Naive B cell (primary cell): ENCODE results near the gene KIF1A. TPM values are rescaled to one million over a fixed set of nuclear protein-coding genes. Genes with fewer than 3 reads are reported as not detected.
"Not testable (repeated sequence)": the region's sequence is repeated elsewhere in the genome, so short reads cannot be mapped to it uniquely, and the experiment has no call there.

Source experiments
- ATAC-seq, 2 donors: fragments of 150-1000 bp; cut with Tn5 transposase; 2 replicates each; pipeline ENCODE4 v1.10.0; 2021; ENCODE audit warnings: low read depth in 2 of 2, mild to moderate bottlenecking in 2 of 2, moderate library complexity in 2 of 2
- DNase-seq: peaks from one replicate; pipeline ENCODE4 v3.0.0; 2022
- H3K27ac Mint-ChIP-seq, 6 donors: one replicate each; pipeline ENCODE4 v1.8.0; 2020 to 2022; ENCODE audit warnings: mild to moderate bottlenecking in 6 of 6, mixed read lengths in 6 of 6, moderate library complexity in 5 of 6, inconsistent platforms in 2 of 6
- H3K27me3 Mint-ChIP-seq, 3 donors: one replicate each; pipeline ENCODE4 v1.8.0; 2021 to 2022; ENCODE audit warnings: mixed read lengths in 3 of 3, mild to moderate bottlenecking in 1 of 3
- H3K36me3 Mint-ChIP-seq, 2 donors: one replicate each; pipeline ENCODE4 v1.8.0; 2020 to 2022; ENCODE audit warnings: mixed read lengths in 2 of 2, inconsistent platforms in 1 of 2, mild to moderate bottlenecking in 1 of 2
- H3K4me1 Mint-ChIP-seq, 3 donors: one replicate each; pipeline ENCODE4 v1.8.0; 2020 to 2022; ENCODE audit warnings: mixed read lengths in 3 of 3, inconsistent platforms in 1 of 3, mild to moderate bottlenecking in 1 of 3, moderate library complexity in 1 of 3
- H3K4me3 Mint-ChIP-seq, 8 donors: one replicate each; pipeline ENCODE4 v1.8.0; 2020 to 2022; ENCODE audit warnings: mild to moderate bottlenecking in 8 of 8, mixed read lengths in 8 of 8, moderate library complexity in 8 of 8, inconsistent platforms in 2 of 8
- H3K9me3 Mint-ChIP-seq, 7 donors: one replicate each; pipeline ENCODE4 v1.8.0; 2020 to 2022; ENCODE audit warnings: mixed read lengths in 7 of 7, mild to moderate bottlenecking in 5 of 7, inconsistent platforms in 2 of 7, moderate library complexity in 1 of 7
- polyA plus RNA-seq, 6 donors: library from polyadenylated mRNA; unstranded; fragments of 300-500 nt; fragmentation: Illumina TruSeq; gene quantifications; one replicate each; pipeline ENCODE4 v1.2.3, GENCODE V29; 2021; ENCODE audit warnings: low read depth in 6 of 6

KIF1A gene
- polyA plus RNA-seq, 6 donors from 2014 or later = not detected

DNA sequence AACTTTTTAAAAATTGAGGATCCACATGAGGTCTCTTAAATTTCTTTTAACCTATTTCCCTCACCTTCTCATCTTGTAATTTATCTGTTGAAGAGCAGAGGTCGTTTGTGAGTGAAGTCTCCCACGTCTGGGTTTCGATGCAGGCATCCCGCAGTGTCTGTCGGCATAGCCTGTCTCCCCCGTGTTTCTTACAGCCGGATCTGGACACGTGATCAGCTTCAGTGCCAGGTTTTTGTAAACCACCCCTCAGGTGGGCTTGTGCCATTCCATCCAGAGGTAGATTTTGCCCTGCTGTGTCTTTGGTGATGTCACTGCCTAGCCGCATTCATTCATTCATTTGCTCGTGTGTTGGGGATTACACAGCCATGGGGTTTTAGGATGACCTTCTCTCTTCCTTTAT is 112.2 kb downstream of the KIF1A start:
- Mint-ChIP-seq H3K4me1 (no peaks in the 10 kb centered on the region), H3K4me3 (no peak overlapping the region), H3K36me3 (no peaks in the 10 kb centered on the region), H3K27me3 (peaks cover 17 to 27% (median 22%) of the 10 kb centered on the region in 3 donors), H3K9me3 (peaks cover 0 to 2% (median 0%) of the 10 kb centered on the region in 7 donors), H3K27ac (peak overlapping the region in 1 of 6 donors; percentile 14)
- ATAC-seq (no peak), DNase-seq (no peak)

GRCh38 chr2:240707043-240707756 is 112.8 kb downstream of the KIF1A start:
- ATAC-seq = no peak
- Mint-ChIP-seq H3K9me3 (peaks cover 0 to 2% (median 0%) of the 10 kb centered on the region in 7 donors), H3K27me3 (peaks cover 17 to 30% (median 28%) of the 10 kb centered on the region in 3 donors), H3K27ac (peak overlapping the region in 1 of 6 donors; percentile 14), H3K36me3 (no peaks in the 10 kb centered on the region), H3K4me3 (no peak overlapping the region), H3K4me1 (no peaks in the 10 kb centered on the region)
- no peak for DNase-seq

DNA sequence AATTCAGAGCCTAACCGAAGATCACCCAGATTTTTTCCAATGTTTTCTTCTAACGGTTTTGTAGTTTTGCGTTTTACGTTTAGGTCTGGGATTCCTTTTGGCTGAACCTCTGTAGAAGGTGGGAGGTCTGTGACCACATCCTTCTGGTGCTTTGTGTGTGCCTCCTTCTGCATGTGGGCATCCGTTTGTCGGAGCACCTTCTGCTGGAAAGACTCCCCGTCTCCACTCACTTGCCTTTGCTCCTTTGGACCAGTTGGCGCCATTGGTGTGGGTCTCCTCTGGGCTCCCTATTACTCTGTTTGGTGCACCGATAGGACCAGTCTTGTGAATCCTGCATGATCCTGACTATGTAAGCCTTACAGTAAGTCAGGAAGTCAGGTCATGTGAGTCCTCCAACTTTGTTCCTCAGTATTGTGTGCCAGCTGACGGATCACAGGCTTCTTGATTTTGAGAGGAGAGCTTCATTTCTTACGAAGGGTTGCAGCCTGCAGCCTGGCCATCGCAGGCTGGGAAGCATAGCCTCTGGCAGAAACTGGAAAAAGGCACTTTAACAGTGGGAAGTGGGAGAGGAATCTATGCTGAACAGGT is 114.7 kb downstream of the KIF1A start:
- no peak for DNase-seq
- no peaks in the 10 kb centered on the region for H3K36me3 Mint-ChIP-seq
- H3K4me1 Mint-ChIP-seq = no peaks in the 10 kb centered on the region
- no peak for ATAC-seq
- H3K9me3 Mint-ChIP-seq = peaks cover 0 to 2% (median 0%) of the 10 kb centered on the region in 7 donors
- H3K4me3 Mint-ChIP-seq = peak overlapping the region in 1 of 8 donors; percentile 63
- H3K27ac Mint-ChIP-seq = no peak overlapping the region
- peaks cover 17 to 28% (median 26%) of the 10 kb centered on the region in 3 donors for H3K27me3 Mint-ChIP-seq

- no peak for DNase-seq
- Mint-ChIP-seq H3K36me3 (no peaks in the 10 kb centered on the region), H3K9me3 (peaks cover 0 to 2% (median 0%) of the 10 kb centered on the region in 7 donors), H3K4me3 (no peak overlapping the region), H3K27ac (no peak overlapping the region), H3K27me3 (peaks cover 17 to 28% (median 26%) of the 10 kb centered on the region in 3 donors), H3K4me1 (no peaks in the 10 kb centered on the region)
- no peak for ATAC-seq
These were observed 115.4 kb downstream of the KIF1A start for GRCh38 chr2:240704651-240705050.

- Mint-ChIP-seq H3K27ac (no peak overlapping the region), H3K27me3 (peaks cover 17 to 28% (median 26%) of the 10 kb centered on the region in 3 donors), H3K36me3 (no peaks in the 10 kb centered on the region), H3K4me3 (no peak overlapping the region), H3K4me1 (no peaks in the 10 kb centered on the region), H3K9me3 (peaks cover 0 to 2% (median 0%) of the 10 kb centered on the region in 7 donors)
- ATAC-seq (no peak), DNase-seq (no peak)
These were observed 116.3 kb downstream of the KIF1A start for GRCh38 chr2:240703417-240704341.

DNA sequence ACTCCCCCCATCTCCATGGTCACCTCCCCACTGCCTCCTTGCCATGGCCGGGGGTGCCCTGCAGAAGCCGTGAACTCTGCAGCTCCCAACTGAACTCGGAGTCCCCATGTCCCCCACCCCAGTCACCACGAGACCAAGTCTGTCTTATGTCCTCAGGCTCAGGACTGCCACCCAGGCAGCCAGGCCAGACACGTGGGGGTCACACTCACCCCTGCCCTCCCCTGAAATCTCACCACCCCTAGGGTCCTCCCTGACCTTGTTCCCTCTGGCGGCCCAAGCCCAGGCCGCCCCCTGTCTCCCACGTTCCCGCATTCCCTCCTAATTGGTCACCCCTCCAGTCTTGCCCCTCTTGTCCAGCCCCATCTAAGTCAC is 117.4 kb downstream of the KIF1A start:
- no peak for ATAC-seq
- H3K4me1 Mint-ChIP-seq = no peaks in the 10 kb centered on the region
- peaks cover 0 to 2% (median 0%) of the 10 kb centered on the region in 7 donors for H3K9me3 Mint-ChIP-seq
- no peak overlapping the region for H3K4me3 Mint-ChIP-seq
- H3K27me3 Mint-ChIP-seq = peaks cover 14 to 28% (median 26%) of the 10 kb centered on the region in 3 donors
- no peak overlapping the region for H3K27ac Mint-ChIP-seq
- DNase-seq = no peak
- H3K36me3 Mint-ChIP-seq = no peaks in the 10 kb centered on the region

DNA sequence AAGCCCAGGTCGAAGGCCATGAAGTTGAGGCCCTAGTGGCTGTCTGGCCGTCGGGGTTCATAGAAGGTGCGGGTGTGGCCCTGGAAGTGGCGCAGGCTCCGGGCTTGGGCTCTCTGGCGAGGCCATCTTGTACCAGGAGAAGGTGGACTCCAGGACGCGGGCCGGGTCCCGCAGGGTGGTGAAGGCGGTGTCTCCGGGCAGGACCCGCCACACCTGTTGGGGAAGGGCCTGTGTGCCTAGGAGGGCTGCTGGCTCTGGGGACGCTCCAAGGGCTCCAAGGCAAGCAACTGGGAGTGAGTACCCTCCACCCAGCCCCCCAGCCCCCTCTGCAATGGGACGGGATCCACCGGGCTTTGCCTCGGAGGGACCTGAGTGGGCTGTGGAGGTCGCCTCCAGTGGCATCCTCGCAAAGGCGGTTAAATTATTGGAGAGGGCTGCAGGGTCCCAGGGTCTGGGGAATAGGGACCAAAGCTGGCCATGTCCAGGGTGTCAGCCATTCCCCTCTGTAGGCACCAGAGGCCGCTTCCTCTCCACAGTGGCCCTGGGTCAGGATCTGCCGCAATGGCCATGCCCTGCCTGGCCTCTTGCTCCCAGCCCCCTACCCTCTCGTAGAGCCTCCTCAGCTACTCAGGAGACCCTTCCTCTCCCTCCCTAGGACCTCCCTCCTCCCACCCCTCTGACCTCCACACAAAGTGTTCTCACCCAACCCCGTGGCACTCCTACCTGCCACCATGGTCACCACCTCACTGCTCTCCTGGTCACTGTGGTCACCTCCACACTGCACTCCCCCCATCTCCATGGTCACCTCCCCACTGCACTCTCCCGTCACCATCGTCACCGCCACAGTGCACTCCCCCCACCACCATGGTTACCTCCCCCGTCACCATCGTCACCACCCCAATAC is 118.0 kb downstream of the KIF1A start:
- H3K27ac Mint-ChIP-seq = no peak overlapping the region
- H3K4me1 Mint-ChIP-seq = no peaks in the 10 kb centered on the region
- peaks cover 0 to 2% (median 0%) of the 10 kb centered on the region in 7 donors for H3K9me3 Mint-ChIP-seq
- peaks cover 14 to 28% (median 26%) of the 10 kb centered on the region in 3 donors for H3K27me3 Mint-ChIP-seq
- H3K36me3 Mint-ChIP-seq = no peaks in the 10 kb centered on the region
- H3K4me3 Mint-ChIP-seq = no peak overlapping the region
- DNase-seq = no peak
- no peak for ATAC-seq

GRCh38 chr2:240701091-240701735 is 118.8 kb downstream of the KIF1A start:
- ATAC-seq (no peak), DNase-seq (no peak)
- H3K27ac Mint-ChIP-seq = no peak overlapping the region
- peaks cover 0 to 2% (median 0%) of the 10 kb centered on the region in 7 donors for H3K9me3 Mint-ChIP-seq
- no peak overlapping the region for H3K4me3 Mint-ChIP-seq
- no peaks in the 10 kb centered on the region for H3K36me3 Mint-ChIP-seq
- H3K27me3 Mint-ChIP-seq = peaks cover 14 to 28% (median 26%) of the 10 kb centered on the region in 3 donors
- no peaks in the 10 kb centered on the region for H3K4me1 Mint-ChIP-seq

GRCh38 chr2:240700616-240701015 is 119.4 kb downstream of the KIF1A start:
- H3K4me3 Mint-ChIP-seq, H3K4me1 Mint-ChIP-seq, ATAC-seq, H3K36me3 Mint-ChIP-seq, DNase-seq, H3K27ac Mint-ChIP-seq, H3K9me3 Mint-ChIP-seq: not testable (repeated sequence)
- peaks cover 14 to 27% (median 25%) of the 10 kb centered on the region in 3 donors for H3K27me3 Mint-ChIP-seq

- H3K36me3 Mint-ChIP-seq, H3K4me3 Mint-ChIP-seq, H3K27ac Mint-ChIP-seq, H3K9me3 Mint-ChIP-seq, ATAC-seq, H3K4me1 Mint-ChIP-seq, DNase-seq: not testable (repeated sequence)
- H3K27me3 Mint-ChIP-seq = peaks cover 8 to 19% (median 17%) of the 10 kb centered on the region in 3 donors
These were observed 120.2 kb downstream of the KIF1A start for GRCh38 chr2:240699835-240700234.

- ATAC-seq, DNase-seq, H3K36me3 Mint-ChIP-seq, H3K9me3 Mint-ChIP-seq, H3K27ac Mint-ChIP-seq, H3K4me1 Mint-ChIP-seq, H3K4me3 Mint-ChIP-seq: not testable (repeated sequence)
- H3K27me3 Mint-ChIP-seq = peaks cover 5 to 14% (median 11%) of the 10 kb centered on the region in 3 donors
These were observed 121.0 kb downstream of the KIF1A start for GRCh38 chr2:240698852-240699561.

GRCh38 chr2:240696469-240696868 is 123.5 kb downstream of the KIF1A start:
- H3K27me3 Mint-ChIP-seq, H3K9me3 Mint-ChIP-seq, H3K27ac Mint-ChIP-seq: not testable (repeated sequence)

More at GRCh38 chr2:240696469-240696868, 123.5 kb downstream of the KIF1A start:
- not testable (repeated sequence) for ATAC-seq, H3K4me3 Mint-ChIP-seq, H3K4me1 Mint-ChIP-seq, H3K36me3 Mint-ChIP-seq, DNase-seq
